ENCODE data around the gene SFTA2.

Gene SFTA2

GRCh38 chr6:30889921-30890645 is 41.9 kb downstream of the SFTA2 start:
- no peak for FAIRE-seq

DNA sequence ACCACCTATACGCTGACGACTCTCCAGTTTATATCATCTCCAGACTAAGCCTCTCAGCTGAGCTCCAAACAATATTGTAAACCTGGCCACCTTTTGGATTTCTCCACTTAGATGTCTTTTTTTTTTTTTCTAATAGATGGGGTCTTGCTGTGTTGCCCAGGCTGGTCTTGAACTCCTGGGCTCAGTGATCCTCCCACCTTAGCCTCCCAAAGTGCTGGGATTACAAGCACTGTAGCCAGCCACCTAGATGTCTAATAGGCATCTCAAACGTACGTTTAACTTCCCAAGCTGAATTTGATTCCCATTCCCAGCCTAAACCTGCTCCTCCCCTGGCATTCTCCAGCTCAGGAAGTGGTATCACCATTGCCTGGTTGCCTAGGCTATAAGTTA is 42.5 kb downstream of the SFTA2 start:
- FAIRE-seq: no peak

DNA sequence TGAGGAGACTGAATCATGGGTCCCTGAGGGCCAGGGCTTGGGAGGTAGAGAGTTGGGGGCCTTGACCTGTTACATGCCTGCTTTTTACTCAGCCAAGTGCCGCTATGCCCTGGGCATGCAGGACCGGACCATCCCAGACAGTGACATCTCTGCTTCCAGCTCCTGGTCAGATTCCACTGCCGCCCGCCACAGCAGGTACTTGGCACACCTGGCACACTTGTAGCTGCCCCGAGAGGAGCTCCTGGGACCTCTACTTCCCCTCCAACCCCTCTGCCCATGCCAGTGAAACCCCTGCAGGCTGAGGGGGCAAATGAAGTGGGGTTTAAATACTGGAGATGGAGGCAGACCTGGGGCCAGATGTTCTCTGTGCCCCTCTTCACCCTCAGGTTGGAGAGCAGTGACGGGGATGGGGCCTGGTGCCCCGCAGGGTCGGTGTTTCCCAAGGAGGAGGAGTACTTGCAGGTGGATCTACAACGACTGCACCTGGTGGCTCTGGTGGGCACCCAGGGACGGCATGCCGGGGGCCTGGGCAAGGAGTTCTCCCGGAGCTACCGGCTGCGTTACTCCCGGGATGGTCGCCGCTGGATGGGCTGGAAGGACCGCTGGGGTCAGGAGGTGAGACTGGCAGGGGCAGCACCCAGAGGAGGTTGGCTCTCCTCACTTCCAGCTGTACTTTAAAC is 43.0 kb downstream of the SFTA2 start:
- no peak for FAIRE-seq

GRCh38 chr6:30887901-30888815 is 43.8 kb downstream of the SFTA2 start:
- FAIRE-seq: no peak

DNA sequence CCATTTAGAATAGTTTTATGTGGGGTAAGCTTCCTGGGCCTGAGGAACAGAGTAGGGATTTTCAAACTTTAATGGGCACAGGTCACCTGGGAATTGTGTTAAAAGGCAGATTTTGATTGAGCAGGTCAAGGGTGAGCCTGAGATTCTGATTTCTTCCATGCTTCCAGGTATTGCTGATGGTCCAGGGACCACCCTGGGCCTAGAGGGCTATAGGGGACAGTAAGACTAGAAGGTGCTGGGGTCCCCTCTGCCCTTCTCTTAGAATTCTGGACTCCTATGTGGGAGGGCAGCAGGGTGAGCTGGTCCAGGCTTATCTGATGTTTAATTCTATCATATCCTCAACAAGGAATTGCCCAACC is 45.1 kb downstream of the SFTA2 start:
- no peak for FAIRE-seq

DNA sequence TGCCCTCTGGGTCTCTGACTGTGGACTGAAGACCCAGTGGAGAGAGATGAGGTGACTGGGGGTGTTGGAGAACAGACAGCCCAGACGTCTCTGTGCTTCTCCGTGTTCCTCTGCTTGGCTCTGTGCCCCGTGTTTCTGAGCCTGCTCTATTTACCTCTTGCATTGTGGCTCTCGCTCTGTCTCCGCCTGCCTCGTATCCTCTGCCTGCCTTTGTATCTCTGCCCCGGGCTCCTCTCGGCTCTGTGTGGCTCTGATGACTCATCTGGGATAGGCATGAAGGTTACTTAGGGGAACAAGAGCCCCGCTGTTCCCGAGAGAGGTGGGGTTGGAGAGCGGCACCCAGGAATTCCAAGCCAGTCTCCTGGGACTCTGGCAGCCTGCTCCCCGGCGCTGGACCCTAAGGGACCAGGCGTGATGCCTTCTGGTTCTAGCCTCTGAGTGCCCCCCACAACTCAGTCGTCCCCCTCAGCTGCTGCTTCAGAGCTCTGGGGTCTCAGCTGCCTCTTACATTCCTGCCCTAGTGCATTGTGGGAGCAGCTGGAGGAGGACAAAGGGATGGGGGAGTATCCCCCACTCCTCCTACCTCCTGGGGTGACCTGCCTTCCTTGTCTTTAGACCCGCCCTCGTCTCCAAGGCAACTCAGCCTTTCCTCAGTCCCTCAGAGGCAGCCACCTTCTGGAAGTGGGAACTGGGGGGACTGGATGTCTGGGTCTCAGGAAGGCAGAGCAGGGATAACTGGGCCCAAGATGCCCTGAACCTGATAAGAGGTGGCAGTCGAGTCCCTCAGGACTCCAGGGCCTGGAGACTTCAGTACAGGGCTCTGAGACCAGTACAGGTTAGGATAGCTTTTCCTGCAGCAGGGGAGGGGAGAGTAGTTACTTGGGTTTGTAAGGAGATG is 45.7 kb downstream of the SFTA2 start:
- FAIRE-seq: no peak

DNA sequence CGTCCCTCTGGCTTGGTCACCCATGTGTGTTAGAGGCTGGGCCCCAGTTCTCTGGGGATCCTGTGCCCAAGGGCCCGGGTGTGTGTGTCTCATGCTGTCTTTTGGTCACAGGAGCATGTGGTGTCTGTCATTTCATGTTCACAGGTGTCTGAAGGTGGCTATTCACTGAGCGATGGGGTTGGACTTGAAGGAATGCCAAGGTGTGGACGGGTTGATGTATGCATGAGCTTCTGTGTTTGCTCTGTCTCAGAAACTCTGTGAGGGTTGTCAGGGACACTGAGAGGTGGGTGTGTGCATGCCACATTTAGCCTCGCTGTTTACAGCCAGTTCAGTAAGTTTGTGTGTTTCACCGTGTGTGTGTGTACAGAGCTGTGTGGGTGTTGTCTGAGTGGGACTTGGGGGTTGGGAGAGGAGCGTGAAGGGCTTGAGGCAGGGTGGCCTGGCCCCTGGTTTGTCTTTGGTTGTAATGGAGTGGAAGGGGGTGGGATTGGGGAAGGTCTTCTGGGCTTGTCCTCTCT is 46.4 kb downstream of the SFTA2 start:
- no peak for FAIRE-seq

GRCh38 chr6:30884521-30885480 is 47.2 kb downstream of the SFTA2 start:
- no peak for FAIRE-seq

GRCh38 chr6:30883685-30884520 is 48.1 kb downstream of the SFTA2 start, which contains the start of gene DDR1:
Gene DDR1 (plus strand): TSS chr6:30884519. CDS start chr6:30888730, 4,211 bp downstream.
- FAIRE-seq: no peak

GRCh38 chr6:30882759-30883684 is 48.9 kb downstream of the SFTA2 start:
- FAIRE-seq: no peak

DNA sequence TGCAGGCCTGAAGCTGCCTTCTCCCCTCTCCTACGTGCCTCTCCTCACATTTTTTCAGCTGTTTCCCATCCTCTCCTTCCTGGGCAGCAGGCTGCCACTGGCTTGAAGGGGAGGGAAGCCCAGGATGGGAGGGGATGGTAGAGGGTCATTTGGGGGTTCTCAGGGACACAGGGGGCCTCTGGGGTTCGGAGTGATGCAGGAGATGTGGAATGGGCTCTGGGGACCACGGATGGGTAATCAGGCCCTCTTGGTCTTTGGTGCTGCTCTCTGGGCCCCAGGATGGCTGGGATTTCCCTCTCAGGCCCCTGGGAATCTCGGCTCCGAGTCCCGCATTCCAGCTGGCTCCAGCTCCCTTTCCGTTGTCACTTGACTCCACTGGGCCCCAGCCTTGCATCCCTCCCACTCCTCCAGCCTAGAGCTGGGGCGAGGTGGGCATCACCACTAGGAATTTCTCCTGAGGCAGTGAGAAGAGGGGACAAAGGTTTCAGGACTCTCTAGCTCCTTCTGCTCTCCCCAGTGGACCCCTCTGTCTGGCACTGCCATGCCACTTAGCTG is 49.7 kb downstream of the SFTA2 start:
- FAIRE-seq: no peak

DNA sequence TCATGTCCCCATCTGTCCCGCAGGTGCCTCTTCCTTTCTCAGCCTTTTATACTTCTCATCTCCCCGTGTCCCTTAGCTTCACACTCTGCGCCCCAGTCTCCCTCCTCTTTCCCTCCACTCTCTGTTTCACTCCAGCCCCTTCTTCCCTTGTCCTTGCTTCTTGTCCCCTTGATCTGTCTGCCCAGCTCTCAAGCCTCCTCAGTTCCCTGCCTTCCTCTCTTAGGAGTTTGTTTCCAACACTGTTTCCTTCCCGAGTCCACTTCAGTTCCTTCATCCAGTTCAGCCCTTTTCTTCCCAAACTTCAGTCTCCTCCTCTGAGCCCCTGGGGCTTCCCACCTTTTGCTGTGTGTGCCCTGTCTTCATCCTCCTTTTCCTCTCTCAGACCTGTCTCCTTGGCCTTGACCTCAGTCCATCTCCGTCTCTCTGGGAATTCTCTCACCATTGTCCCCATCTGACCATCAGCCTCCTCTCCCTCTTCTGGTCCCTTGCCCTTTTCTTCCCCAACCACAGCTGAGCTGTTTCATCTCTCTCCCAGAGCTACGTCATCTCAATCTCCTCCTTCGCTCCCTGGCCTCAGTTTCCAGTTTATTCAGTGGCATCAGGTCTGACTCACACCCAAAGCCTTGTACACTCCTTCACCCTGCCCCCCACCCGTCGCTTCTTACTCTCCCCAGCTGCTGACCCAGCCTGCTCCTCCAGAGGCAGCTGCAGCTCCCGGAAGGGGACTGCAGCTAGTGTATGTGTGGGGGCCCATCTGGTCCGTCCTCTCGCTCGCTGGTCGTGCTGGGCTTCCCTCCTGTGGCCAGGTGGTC is 50.4 kb downstream of the SFTA2 start:
- no peak for FAIRE-seq
